HG02943 (cell line): ENCODE measurements around the gene NFIX.

Experiments
- ATAC-seq: cut with Tn5 transposase; IDR thresholded peaks from one replicate; pipeline ENCODE4 v1.9.1; 2021; ENCODE audit warnings: mild to moderate bottlenecking, low read depth, moderate library complexity; ENCODE audit not compliant: unreplicated experiment

The NFIX gene

GRCh38 chr19:13087795-13088537, 92.7 kb downstream of the NFIX start:
- no peak for ATAC-seq

- ATAC-seq, result no peak
Measured at GRCh38 chr19:13089139-13089856, 94.0 kb downstream of the NFIX start.

- no peak for ATAC-seq
Measured at GRCh38 chr19:13089857-13090507, 94.7 kb downstream of the NFIX start.

GRCh38 chr19:13090511-13091231, 95.4 kb downstream of the NFIX start:
- no peak for ATAC-seq

GRCh38 chr19:13091400-13092157, 96.3 kb downstream of the NFIX start:
- no peak for ATAC-seq

- no peak for ATAC-seq
Measured at GRCh38 chr19:13092158-13092543, 96.9 kb downstream of the NFIX start.

- no peak for ATAC-seq
Measured at GRCh38 chr19:13092606-13093235, 97.4 kb downstream of the NFIX start.

GRCh38 chr19:13093407-13094105, 98.3 kb downstream of the NFIX start:
- no peak for ATAC-seq

- no peak for ATAC-seq
Measured at GRCh38 chr19:13094106-13094504, 98.8 kb downstream of the NFIX start.

- no peak for ATAC-seq
Measured at GRCh38 chr19:13094771-13095392, 99.6 kb downstream of the NFIX start.

GRCh38 chr19:13095393-13095784, 100.1 kb downstream of the NFIX start:
- ATAC-seq, result no peak

GRCh38 chr19:13095934-13096927, 101.0 kb downstream of the NFIX start:
- ATAC-seq, result no peak

GRCh38 chr19:13097033-13097462, 101.8 kb downstream of the NFIX start:
- no peak for ATAC-seq

GRCh38 chr19:13097463-13098258, 102.4 kb downstream of the NFIX start:
- no peak for ATAC-seq

GRCh38 chr19:13098277-13099072, 103.2 kb downstream of the NFIX start:
- no peak for ATAC-seq
